Activated T-helper 1 cell treated with anti-CD3 and anti-CD28 coated beads, Interleukin-2, amount 50 U/mL, for 16 hours (primary cell): ENCODE measurements around the gene CEP112.

ENCODE experiments used
- DNase-seq, 2 donors: peaks; one replicate each; pipeline ENCODE4 v3.0.0-alpha.2; 2020; ENCODE audit warnings: low read depth in 1 of 2, low spot score in 1 of 2

The CEP112 gene

DNA sequence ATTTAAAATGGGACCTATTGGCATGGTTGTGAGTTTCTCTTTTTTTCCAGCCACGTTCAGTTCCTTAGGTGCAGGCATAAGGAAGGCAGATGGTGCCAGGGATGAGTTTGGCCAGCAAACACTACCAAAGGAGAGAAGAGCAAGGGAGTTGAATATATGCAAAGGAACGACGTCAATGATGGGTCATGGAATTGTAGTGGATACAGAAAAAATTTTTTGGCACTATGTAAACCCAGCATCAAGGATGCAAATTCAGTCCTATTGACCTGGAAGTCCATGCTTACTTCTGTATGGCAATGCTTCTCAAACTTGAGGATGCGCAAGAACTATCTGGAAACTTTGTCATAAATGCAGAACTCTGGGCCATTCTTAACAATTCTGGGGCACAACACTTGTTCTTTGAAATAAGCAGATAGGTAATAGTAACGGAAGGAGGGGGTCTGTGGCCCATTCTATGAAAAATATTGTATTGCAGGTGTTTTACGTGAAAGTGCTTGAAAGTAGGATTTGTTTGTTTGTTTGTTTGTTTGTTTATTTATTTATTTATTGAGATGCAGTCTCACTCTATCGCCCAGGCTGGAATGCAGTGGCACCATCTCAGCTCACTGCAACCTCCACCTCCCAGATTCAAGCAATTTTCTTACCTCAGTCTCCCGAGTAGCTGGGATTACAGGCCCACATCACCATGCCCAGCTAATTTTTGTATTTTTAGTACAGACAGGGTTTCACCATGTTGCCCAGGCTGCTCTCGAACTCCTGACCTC is 19.3 kb upstream of the CEP112 start:
- no peak for DNase-seq

GRCh38 chr17:66210208-66210574 is 18.3 kb upstream of the CEP112 start:
- no peak for DNase-seq

GRCh38 chr17:66207936-66208335 is 16.0 kb upstream of the CEP112 start:
- no peak for DNase-seq

DNA sequence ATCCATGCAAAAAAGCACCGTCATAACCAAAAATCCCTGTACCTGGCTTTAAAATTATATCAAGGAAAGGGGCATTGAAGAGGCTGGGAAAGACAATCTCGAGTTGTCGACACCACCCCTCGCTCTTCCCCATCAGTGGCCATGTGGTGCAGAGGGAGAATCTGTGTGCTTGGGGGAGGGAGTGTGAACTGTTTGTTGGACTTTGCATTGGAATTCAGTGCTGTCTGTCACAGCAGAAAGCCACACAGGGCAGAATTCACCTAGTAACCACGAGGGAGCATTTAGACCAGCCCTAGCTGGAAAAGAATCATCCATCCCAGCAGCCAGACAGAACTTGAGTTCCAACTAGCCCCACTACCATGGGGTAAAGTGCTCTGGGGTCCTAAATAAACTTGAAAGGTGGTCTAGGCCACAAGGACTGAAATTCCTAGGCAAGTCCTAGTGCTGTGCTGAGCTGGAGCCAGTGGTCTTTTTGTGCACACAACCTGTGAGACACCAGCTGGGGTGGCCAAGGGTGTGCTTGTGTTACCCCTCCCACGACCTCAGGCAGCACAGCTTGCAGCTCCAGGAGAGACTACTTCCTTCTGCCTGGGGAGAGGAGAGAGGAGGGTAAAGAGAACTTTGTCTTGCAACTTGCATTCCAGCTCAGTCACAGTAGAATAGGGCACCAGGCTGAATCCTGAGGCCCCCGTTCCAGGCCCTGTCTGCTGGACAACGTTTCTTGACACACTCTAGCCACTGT is 11.5 kb upstream of the CEP112 start:
- no peak for DNase-seq

- DNase-seq: no peak
Measured at GRCh38 chr17:66200685-66201092, 8.8 kb upstream of the CEP112 start.

- DNase-seq: no peak
Measured at GRCh38 chr17:66198242-66198641, 6.3 kb upstream of the CEP112 start.

DNA sequence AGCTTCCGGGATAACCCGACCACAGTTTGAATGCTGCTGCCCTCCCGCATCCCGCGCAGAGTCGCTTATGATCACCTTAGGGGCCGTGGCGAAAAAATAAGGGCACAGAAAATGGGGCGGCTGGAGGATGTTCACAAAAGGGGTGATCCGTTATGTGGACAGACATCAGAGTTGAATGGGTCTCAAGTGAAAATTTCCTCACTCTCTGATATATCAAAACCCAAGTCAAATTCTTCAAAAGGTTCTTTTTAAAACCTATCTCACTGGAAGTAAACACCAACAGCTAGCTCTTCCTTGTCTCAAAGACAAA is 400 bp upstream of the CEP112 start:
- no peak for DNase-seq

DNA sequence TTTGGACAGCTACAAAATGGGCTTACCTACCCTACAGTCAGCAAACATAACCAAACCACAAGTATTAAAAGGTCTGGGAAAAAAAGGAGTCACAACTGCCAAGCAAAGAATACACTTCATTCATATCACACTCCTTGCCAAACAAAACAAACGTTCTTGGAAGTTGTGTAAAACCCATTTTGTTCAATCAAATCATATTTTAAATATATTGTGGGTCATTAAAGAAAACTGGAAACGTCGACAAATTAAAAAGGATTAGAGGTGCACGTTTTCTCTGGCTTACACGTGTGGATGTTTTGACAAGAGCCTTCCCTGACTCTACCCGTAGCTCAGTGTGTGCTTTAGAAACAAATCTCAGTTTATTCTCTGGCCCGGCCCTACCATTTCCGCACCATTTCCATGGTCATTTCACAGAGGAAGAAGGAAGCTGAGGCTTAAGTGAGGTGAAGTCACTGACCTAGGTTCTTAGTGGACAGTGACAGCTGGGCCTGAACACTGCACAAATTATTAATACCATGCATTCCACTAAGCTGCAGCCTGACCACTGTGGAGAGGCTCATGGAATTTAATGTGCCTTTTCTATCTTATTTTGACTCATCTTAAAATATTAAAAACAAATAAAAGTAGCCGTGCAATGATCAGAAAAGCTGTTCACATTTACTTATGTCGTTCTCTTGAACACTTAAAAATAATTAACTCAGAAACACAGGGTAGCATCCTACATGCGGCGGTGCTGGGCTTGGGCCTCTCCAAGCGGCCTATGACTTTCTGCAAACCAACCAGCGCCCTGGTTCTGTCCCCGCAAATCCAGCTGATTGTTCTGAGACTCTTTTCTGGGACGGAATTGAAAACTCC is 968 bp downstream of the CEP112 start:
- no peak for DNase-seq

DNA sequence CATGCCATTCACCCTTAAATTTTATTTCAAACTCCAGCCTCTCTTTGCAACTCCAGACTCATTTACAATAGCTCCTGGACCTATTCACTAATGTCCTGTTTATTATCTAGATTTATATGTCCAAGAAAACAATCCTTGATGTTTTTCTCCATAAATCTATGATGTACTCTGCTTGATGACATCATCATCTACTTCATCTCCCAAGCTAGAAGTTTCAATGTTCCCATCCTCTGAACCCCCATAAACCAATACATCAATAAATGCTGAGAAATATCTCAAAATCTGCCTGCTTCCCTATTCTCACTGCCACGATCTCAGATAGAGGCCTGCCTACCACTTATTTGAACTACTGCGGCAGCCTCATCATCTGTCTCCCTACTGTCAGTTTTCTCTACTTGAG is 4.2 kb downstream of the CEP112 start:
- no peak for DNase-seq

DNA sequence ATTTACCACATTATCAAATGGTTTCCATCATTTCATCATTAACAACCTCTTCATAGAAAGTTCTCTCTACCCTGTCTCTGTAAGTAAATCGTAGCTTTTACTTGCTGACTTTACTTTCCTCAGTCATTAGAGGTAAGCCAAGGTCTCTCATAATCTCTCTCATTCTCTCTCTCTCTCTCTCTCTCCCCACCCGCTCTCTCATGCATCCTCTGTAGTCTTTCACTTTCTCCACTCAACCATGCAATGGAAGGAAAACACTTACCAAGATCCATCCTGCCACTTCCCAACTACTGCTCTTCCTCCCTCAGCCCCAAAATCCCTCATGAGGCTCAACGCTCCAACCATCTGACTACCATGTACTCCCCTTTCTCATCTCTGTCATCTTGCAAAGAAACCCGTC is 6.1 kb downstream of the CEP112 start:
- DNase-seq: no peak

DNA sequence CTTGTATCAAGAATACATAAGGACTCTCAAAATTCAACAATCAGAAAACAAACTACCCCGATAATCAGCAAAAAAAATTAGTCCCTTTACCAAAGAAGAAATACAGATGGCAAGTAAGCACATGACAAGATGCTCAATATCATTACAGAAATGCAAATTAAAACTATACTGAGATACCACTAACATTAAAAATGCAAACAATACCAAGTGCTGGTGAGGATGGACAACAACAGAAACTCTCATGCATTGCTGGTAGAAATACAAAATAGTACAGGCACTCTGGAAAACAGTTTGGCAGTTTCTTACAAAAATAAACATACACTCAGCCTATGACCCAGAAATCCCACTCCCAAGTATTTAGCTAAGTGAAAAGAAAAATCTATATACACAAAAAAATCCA is 7.5 kb downstream of the CEP112 start:
- DNase-seq: no peak

- no peak for DNase-seq
Measured at GRCh38 chr17:66183529-66183928, 8.4 kb downstream of the CEP112 start.

- no peak for DNase-seq
Measured at GRCh38 chr17:66178642-66179041, 13.3 kb downstream of the CEP112 start.

DNA sequence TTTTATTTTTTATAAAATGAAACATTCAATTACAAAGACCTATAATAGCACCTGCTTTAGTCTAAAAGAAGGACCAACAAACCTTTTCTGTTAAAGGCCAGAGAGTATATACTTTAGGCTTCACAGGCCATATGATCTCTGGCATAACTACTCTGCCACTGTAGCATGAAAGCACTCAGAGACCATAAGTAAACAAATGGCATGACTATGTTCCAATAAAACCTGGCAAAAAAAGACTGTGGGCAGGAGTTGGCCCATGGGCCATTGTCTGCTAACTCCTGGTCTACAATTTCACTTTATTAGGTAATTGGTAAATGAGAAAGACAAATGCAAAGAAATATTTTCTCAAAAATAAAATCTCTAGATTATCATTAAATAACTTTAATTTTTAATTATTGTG is 14.9 kb downstream of the CEP112 start:
- DNase-seq: no peak

DNA sequence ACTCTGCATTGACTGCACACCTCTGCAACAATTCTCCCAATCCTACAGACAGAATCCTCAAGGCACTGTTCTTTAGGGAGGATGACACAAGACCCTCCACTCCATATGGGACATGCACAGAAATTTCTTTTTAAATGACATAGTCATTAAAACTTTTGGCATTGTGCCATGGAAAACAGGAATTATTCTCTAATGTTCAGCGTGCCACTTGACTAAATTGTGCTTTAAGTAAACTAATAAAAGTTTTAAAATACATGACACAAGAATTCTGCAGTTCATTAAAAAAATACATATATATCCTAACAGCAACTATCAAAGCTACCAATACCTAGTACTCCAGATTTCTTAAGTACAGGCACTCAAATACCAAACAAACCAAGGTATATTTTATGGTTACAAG is 16.0 kb downstream of the CEP112 start:
- DNase-seq: no peak

DNA sequence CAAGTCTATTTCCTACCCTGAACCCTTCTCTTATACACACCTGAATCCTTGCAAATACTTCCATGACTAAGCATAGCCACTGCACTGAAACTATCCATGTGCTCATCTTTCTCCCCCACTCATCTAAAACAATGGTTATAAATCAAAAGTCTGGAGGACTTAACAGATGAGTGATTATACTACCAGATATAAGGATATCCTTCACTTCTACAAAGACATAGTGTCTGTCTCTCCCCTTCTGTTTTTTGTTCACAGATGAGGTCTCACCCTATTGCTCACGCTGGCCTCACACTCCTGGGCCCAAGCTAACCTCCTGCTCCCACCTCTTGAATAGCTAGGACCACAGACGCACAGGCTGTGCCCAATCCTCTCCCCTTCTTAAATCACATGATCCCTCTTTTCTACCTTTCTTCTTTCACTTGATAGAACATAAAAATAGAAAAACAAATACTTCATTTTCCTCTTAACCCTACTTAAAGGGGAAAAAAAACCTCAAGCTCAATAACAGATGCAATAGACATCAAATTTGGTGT is 19.2 kb downstream of the CEP112 start:
- DNase-seq: no peak

- no peak for DNase-seq
Measured at GRCh38 chr17:66172144-66172543, 19.8 kb downstream of the CEP112 start.

DNA sequence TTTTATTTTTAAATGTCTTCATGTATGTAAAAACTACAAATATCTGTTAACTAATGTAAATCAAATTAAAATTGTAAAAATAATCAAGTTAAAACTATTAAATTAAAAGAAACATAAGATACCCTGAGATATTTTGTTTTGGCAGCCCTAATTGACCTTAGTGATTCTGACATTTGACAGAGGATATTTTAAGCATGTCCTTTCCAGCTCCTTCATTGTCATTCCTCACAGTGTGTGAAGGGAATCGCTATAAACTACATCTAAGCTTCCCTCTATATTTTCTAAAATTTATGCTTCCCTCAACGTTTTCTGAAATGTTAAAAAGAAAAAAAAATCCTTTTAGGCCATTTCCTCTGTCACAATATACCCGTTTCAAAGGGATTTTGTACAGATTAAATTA is 20.2 kb downstream of the CEP112 start:
- no peak for DNase-seq

DNA sequence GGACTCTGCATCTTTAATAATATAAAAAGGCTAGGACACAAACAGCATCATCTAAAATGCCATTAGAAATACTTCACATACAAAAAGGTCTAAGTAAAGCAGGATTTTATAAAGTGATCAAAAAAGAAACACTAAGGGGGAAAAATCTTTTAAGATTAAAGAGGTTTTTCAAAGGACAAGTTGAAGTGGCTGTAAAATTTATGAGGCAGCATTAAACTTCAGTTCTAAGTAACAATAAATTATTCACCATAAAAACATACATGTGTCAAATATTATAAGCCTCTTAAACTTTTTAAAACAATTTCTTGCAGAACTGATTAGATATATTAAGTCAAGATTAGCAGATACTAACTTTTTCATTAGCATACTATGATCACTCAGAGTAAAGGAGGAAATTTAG is 20.8 kb downstream of the CEP112 start:
- DNase-seq: no peak

GRCh38 chr17:66169839-66170238 is 22.1 kb downstream of the CEP112 start:
- DNase-seq: no peak

GRCh38 chr17:66167189-66167815 is 24.6 kb downstream of the CEP112 start:
- no peak for DNase-seq
